22Rv1 (cell line): ENCODE results near the gene NUP133.

ENCODE experiments used
- ZFX ChIP-seq: fragments of 450-650 bp; IDR thresholded peaks from 2 replicates; pipeline ENCODE4 v1.6.1; 2017; ENCODE audit warnings: antibody characterized with exemption, borderline replicate concordance
- TF ChIP-seq, protein P1 (sequence below): fragments of 450-650 bp; IDR thresholded peaks from 2 replicates; pipeline ENCODE4 v1.5.1; 2017; ENCODE audit warnings: mild to moderate bottlenecking

GRCh38 chr1:229436201-229436600 lies 71.9 kb downstream of the NUP133 start:
- TF ChIP-seq, protein P1, sequence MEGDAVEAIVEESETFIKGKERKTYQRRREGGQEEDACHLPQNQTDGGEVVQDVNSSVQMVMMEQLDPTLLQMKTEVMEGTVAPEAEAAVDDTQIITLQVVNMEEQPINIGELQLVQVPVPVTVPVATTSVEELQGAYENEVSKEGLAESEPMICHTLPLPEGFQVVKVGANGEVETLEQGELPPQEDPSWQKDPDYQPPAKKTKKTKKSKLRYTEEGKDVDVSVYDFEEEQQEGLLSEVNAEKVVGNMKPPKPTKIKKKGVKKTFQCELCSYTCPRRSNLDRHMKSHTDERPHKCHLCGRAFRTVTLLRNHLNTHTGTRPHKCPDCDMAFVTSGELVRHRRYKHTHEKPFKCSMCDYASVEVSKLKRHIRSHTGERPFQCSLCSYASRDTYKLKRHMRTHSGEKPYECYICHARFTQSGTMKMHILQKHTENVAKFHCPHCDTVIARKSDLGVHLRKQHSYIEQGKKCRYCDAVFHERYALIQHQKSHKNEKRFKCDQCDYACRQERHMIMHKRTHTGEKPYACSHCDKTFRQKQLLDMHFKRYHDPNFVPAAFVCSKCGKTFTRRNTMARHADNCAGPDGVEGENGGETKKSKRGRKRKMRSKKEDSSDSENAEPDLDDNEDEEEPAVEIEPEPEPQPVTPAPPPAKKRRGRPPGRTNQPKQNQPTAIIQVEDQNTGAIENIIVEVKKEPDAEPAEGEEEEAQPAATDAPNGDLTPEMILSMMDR, result no peak
- TF ChIP-seq ZFX, result no peak
